ENCODE measurements around the gene TBC1D19.
"Not testable (repeated sequence)": the region's sequence is repeated elsewhere in the genome, so short reads cannot be mapped to it uniquely, and the experiment has no call there.

The TBC1D19 gene

DNA sequence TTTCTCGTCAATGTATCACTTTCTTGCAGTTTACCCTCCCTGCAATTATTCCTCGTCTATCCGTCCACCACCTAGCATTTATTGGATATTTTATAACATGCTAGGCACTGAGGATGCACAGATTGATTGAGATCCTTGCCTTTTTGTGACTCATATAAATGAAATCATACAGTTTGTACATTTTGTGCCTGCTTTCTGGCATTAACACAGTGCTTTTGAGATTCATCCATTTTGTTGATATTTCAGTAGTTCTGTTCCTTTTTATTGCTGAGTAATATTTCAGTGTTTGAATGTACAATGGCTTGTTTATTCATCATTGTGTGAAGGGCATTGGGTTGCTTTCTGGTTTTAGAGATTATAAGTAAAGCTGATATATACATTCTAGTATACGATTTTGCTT lies 841 bp downstream of the TBC1D19 start:
- Histone ChIP-seq H3K36me3 (ENCODE audit: control insufficient read depth, insufficient read depth, low read length) (no peaks in the 10 kb centered on the region), H3K27me3 (replicated peaks; ENCODE audit: control insufficient read depth, insufficient read depth, low read length) (no peaks in the 10 kb centered on the region), H3K4me3 (replicated peaks; ENCODE audit: low read depth, low read length) (peak overlapping the region; percentile 75)
- TF ChIP-seq, protein P1, sequence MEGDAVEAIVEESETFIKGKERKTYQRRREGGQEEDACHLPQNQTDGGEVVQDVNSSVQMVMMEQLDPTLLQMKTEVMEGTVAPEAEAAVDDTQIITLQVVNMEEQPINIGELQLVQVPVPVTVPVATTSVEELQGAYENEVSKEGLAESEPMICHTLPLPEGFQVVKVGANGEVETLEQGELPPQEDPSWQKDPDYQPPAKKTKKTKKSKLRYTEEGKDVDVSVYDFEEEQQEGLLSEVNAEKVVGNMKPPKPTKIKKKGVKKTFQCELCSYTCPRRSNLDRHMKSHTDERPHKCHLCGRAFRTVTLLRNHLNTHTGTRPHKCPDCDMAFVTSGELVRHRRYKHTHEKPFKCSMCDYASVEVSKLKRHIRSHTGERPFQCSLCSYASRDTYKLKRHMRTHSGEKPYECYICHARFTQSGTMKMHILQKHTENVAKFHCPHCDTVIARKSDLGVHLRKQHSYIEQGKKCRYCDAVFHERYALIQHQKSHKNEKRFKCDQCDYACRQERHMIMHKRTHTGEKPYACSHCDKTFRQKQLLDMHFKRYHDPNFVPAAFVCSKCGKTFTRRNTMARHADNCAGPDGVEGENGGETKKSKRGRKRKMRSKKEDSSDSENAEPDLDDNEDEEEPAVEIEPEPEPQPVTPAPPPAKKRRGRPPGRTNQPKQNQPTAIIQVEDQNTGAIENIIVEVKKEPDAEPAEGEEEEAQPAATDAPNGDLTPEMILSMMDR (IDR thresholded peaks at IDR 0.05; ENCODE audit: insufficient read depth, low read length, poor library complexity, severe bottlenecking) = no peak
- no peak for DNase-seq (ENCODE audit: extremely low read depth, insufficient read length)

DNA sequence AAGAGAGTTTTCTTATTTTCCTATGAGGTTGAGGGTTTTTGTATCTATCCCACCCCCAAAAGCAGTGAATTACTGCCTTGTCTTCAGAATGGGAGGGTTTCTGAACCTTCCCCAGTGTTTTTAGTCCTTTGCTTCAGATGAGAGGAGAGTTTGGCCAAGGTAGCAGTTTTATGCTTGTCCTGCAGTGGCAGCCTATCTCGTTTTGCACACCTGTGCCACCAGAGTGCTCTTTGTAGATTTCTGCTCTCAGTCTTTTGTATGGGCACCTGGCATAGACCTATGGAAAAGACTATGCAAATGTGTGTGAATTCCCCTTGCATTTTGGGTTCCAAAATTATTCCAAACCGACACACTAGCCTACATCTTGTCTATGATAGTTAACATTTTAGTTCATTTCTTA lies 5.8 kb downstream of the TBC1D19 start:
- no peaks in the 10 kb centered on the region for H3K36me3 ChIP-seq (ENCODE audit: control insufficient read depth, insufficient read depth, low read length)
- TF ChIP-seq, protein P1 (IDR thresholded peaks at IDR 0.05; ENCODE audit: insufficient read depth, low read length, poor library complexity, severe bottlenecking) = no peak
- H3K27me3 ChIP-seq (replicated peaks; ENCODE audit: control insufficient read depth, insufficient read depth, low read length) = no peaks in the 10 kb centered on the region
- DNase-seq (ENCODE audit: extremely low read depth, insufficient read length) = no peak
- H3K4me3 ChIP-seq (replicated peaks; ENCODE audit: low read depth, low read length) = no peak overlapping the region

DNA sequence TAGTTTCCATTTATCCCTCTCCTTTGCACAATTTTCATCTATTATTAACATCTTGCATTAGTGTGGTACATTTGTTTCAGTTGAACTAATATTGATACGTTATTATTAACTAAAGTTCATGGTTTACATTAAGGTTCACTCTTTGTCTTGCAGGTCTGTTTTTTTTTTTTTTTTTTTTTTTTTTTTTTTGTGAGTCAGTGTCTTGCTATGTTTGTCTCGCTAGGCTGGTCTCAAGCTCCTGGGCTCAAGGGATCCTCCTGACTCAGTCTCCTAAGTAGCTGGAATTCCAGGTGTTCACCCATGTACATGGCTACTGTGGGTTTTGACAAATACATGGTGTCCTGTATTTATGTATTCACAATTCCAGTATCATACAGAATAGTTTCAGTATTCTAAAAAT lies 6.8 kb downstream of the TBC1D19 start:
- Histone ChIP-seq H3K36me3 (ENCODE audit: control insufficient read depth, insufficient read depth, low read length) (no peaks in the 10 kb centered on the region), H3K27me3 (replicated peaks; ENCODE audit: control insufficient read depth, insufficient read depth, low read length) (no peaks in the 10 kb centered on the region), H3K4me3 (replicated peaks; ENCODE audit: low read depth, low read length) (no peak overlapping the region)
- TF ChIP-seq, protein P1 (IDR thresholded peaks at IDR 0.05; ENCODE audit: insufficient read depth, low read length, poor library complexity, severe bottlenecking) = no peak
- DNase-seq (ENCODE audit: extremely low read depth, insufficient read length) = no peak

DNA sequence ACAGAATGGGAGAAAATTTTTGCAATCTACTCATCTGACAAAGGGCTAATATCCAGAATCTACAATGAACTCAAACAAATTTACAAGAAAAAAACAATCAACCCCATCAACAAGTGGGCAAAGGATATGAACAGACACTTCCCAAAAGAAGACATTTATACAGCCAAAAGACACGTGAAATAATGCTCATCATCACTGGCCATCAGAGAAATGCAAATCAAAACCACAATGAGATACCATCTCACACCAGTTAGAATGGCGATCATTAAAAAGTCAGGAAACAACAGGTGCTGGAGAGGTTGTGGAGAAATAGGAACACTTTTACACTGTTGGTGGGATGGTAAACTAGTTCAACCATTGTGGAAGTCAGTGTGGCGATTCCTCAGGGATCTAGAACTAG lies 9.7 kb downstream of the TBC1D19 start:
- not testable (repeated sequence) for DNase-seq (ENCODE audit: extremely low read depth, insufficient read length); H3K4me3 ChIP-seq (replicated peaks; ENCODE audit: low read depth, low read length); H3K36me3 ChIP-seq (ENCODE audit: control insufficient read depth, insufficient read depth, low read length); H3K27me3 ChIP-seq (replicated peaks; ENCODE audit: control insufficient read depth, insufficient read depth, low read length)

DNA sequence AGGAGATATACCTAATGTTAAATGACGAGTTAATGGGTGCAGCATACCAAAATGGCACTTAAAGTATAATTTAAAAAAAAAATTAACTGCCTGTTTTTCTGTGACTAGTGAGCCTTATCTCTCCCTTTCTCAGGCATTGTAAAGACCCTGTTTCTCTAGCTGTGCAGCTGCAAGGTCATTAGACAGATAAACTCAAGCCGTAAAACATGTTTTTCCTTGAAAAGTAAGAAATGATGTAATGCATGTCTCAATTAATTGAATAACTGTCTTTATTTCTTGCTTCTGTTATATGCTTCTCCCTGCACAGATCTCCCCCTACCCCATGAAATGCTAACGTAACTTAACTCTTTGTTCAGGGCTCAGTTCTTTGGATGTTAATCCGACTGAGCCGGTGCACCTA lies 10.5 kb downstream of the TBC1D19 start:
- TF ChIP-seq, protein P1 (IDR thresholded peaks at IDR 0.05; ENCODE audit: insufficient read depth, low read length, poor library complexity, severe bottlenecking) = no peak
- Histone ChIP-seq H3K27me3 (replicated peaks; ENCODE audit: control insufficient read depth, insufficient read depth, low read length) (no peaks in the 10 kb centered on the region), H3K36me3 (ENCODE audit: control insufficient read depth, insufficient read depth, low read length) (no peaks in the 10 kb centered on the region), H3K4me3 (replicated peaks; ENCODE audit: low read depth, low read length) (no peak overlapping the region)
- no peak for DNase-seq (ENCODE audit: extremely low read depth, insufficient read length)

DNA sequence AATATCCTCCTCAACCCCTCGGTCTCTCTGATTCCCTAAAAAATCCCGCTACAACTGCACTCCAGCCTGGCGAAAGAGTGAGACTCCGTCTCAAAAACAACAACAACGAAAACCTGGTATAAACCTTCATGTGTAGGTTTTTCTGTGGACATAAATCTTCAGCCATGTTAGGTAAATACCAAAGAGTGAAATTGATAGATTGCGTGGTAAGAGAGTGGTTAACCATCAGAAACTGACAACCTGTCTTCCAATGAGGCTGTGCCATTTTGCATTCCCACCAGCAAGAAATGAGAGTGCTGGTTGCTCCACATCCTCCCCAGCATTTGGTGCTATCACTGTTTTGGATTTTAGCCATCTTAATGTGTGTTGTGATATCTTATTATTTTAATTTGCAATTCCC lies 10.9 kb downstream of the TBC1D19 start:
- TF ChIP-seq, protein P1 (IDR thresholded peaks at IDR 0.05; ENCODE audit: insufficient read depth, low read length, poor library complexity, severe bottlenecking) = no peak
- no peak for DNase-seq (ENCODE audit: extremely low read depth, insufficient read length)
- Histone ChIP-seq H3K4me3 (replicated peaks; ENCODE audit: low read depth, low read length) (no peak overlapping the region), H3K36me3 (ENCODE audit: control insufficient read depth, insufficient read depth, low read length) (no peaks in the 10 kb centered on the region), H3K27me3 (replicated peaks; ENCODE audit: control insufficient read depth, insufficient read depth, low read length) (no peaks in the 10 kb centered on the region)
